H1 (cell line): Measurements from ENCODE around the gene CCDC82. TPM values are rescaled to one million over a fixed set of nuclear protein-coding genes. Genes with fewer than 3 reads are reported as not detected.

Source experiments
- CTCF ChIA-PET: fragments of 300-600 bp; sonication (Branson Sonifier 250); formaldehyde crosslinking; loops from one replicate; lab custom pipeline; 2021; ENCODE audit not compliant: partially characterized antibody; lab: Charles Lee
- POLR2A ChIA-PET: fragments of 300-600 bp; sonication (Branson Sonifier 250); formaldehyde crosslinking; loops from one replicate; lab custom pipeline; 2021; ENCODE audit warnings: inconsistent platforms; ENCODE audit not compliant: partially characterized antibody; lab: Charles Lee
- DNase-seq, 2 experiments: peaks; one replicate each; pipeline versions ENCODE4 v3.0.0 to v3.0.0-alpha.2; 2010 to 2022; ENCODE audit warnings: low spot score in 2 of 2, low read depth in 1 of 2, mixed read lengths in 1 of 2
- FAIRE-seq: peaks from 2 replicates; lab custom pipeline; 2011; peaks lifted over from hg19 to GRCh38; lab: Jason Lieb, UNC
- H2AFZ ChIP-seq: 2 replicates; pipeline ENCODE4 v1.8.1; 2012; ENCODE audit warnings: low read length, inconsistent platforms
- H2AK5ac ChIP-seq: 2 replicates; pipeline ENCODE4 v1.6.1; 2013; ENCODE audit warnings: low read depth, low read length
- H2BK120ac ChIP-seq: replicated peaks from 2 replicates; pipeline ENCODE3; 2013; ENCODE audit warnings: low read depth, low read length, inconsistent platforms
- H2BK12ac ChIP-seq: 2 replicates; pipeline ENCODE4 v1.6.1; 2013; ENCODE audit warnings: low read depth, low read length
- H2BK15ac ChIP-seq: 2 replicates; pipeline ENCODE4 v1.6.1; 2013; ENCODE audit warnings: low read length
- H2BK20ac ChIP-seq: 2 replicates; pipeline ENCODE4 v1.6.1; 2013; ENCODE audit warnings: low read length
- H2BK5ac ChIP-seq: 2 replicates; pipeline ENCODE4 v1.6.1; 2013; ENCODE audit warnings: low read depth, low read length
- H3K14ac ChIP-seq: 2 replicates; pipeline ENCODE4 v1.6.1; 2013; ENCODE audit warnings: inconsistent platforms; ENCODE audit not compliant: insufficient read length
- H3K18ac ChIP-seq: 2 replicates; pipeline ENCODE4 v1.6.1; 2013; ENCODE audit warnings: low read length; ENCODE audit errors: extremely low read depth
- H3K23ac ChIP-seq: 2 replicates; pipeline ENCODE4 v1.6.1; 2013; ENCODE audit warnings: inconsistent platforms; ENCODE audit not compliant: insufficient read length
- H3K23me2 ChIP-seq: 2 replicates; pipeline ENCODE4 v1.6.1; 2013; ENCODE audit warnings: low read depth, low read length
- H3K27ac ChIP-seq: 2 replicates; pipeline ENCODE4 v1.6.1; 2011; ENCODE audit warnings: low read depth, low read length, inconsistent platforms
- H3K27me3 ChIP-seq, 4 experiments: replicated peaks in 1 of 4; 1 replicate in 1 of 4; 2 replicates in 3 of 4; pipeline versions ENCODE4 v1.6.1 to v1.8.1; 2011 to 2013; ENCODE audit warnings: low read length in 3 of 4, mild to moderate bottlenecking in 3 of 4, inconsistent platforms in 2 of 4, mixed read lengths in 2 of 4, moderate library complexity in 1 of 4; ENCODE audit not compliant: control insufficient read depth in 3 of 4, insufficient read depth in 3 of 4; ENCODE audit errors: extremely low read depth in 1 of 4
- H3K36me3 ChIP-seq, 4 experiments: 2 replicates each; pipeline versions ENCODE4 v1.6.1 to v1.8.1; 2011 to 2013; ENCODE audit warnings: mild to moderate bottlenecking in 4 of 4, low read length in 3 of 4, moderate library complexity in 2 of 4, control low read depth in 1 of 4, inconsistent platforms in 1 of 4; ENCODE audit not compliant: insufficient read depth in 4 of 4, control insufficient read depth in 2 of 4
- H3K4ac ChIP-seq: replicated peaks from 2 replicates; pipeline ENCODE3; 2013; ENCODE audit warnings: low read length, low read depth, mixed read lengths, inconsistent platforms; ENCODE audit not compliant: insufficient read length
- H3K4me1 ChIP-seq, 4 experiments: replicated peaks in 1 of 4; 1 replicate in 1 of 4; 2 replicates in 3 of 4; pipeline versions ENCODE4 v1.6.1 to v1.8.1; 2011 to 2013; ENCODE audit warnings: low read length in 3 of 4, inconsistent platforms in 2 of 4, mixed read lengths in 1 of 4; ENCODE audit not compliant: insufficient read depth in 4 of 4, control insufficient read depth in 3 of 4
- H3K4me2 ChIP-seq, 2 experiments: 2 replicates each; pipeline versions ENCODE4 v1.6.1 to v1.8.1; 2011 to 2013; ENCODE audit warnings: low read depth in 2 of 2, low read length in 2 of 2, control low read depth in 1 of 2, inconsistent platforms in 1 of 2, mild to moderate bottlenecking in 1 of 2; ENCODE audit not compliant: insufficient read depth in 1 of 2
- H3K4me3 ChIP-seq, 4 experiments: fragments of 200-600, 300-600 bp in 1 of 4; sonication (generic), shearing (Covaris generic), sonication (Bioruptor Twin) in 1 of 4; 2 replicates each; pipeline versions ENCODE4 v1.5.1 to v1.8.1; 2011 to 2016; ENCODE audit warnings: low read length in 4 of 4, low read depth in 3 of 4, control low read depth in 2 of 4, inconsistent platforms in 2 of 4, mild to moderate bottlenecking in 2 of 4, mixed read lengths in 1 of 4, moderate library complexity in 1 of 4; ENCODE audit not compliant: insufficient read depth in 2 of 4; ENCODE audit errors: extremely low read depth in 1 of 4
- H3K56ac ChIP-seq: replicated peaks from 2 replicates; pipeline ENCODE3; 2013; ENCODE audit warnings: low read depth, mild to moderate bottlenecking, mixed read lengths, low read length, inconsistent platforms; ENCODE audit not compliant: insufficient read length
- H3K79me1 ChIP-seq: 2 replicates; pipeline ENCODE4 v1.6.1; 2013; ENCODE audit warnings: low read depth, low read length, control low read depth
- H3K79me2 ChIP-seq, 2 experiments: 2 replicates each; pipeline versions ENCODE4 v1.6.1 to v1.8.1; 2012 to 2013; ENCODE audit warnings: low read length in 2 of 2, mild to moderate bottlenecking in 2 of 2, inconsistent platforms in 1 of 2; ENCODE audit not compliant: insufficient read depth in 2 of 2, control insufficient read depth in 1 of 2
- H3K9ac ChIP-seq, 4 experiments: replicated peaks in 1 of 4; 1 replicate in 1 of 4; 2 replicates in 3 of 4; pipeline versions ENCODE4 v1.6.1 to v1.8.1; 2011 to 2013; ENCODE audit warnings: low read depth in 3 of 4, low read length in 3 of 4, control low read depth in 2 of 4, mild to moderate bottlenecking in 2 of 4, moderate library complexity in 2 of 4, inconsistent platforms in 1 of 4; ENCODE audit errors: extremely low read depth in 1 of 4
- H3K9me3 ChIP-seq, 2 experiments: 2 replicates each; pipeline versions ENCODE4 v1.6.1 to v1.8.1; 2012 to 2013; ENCODE audit warnings: mild to moderate bottlenecking in 2 of 2, moderate library complexity in 2 of 2, control low read depth in 1 of 2, inconsistent platforms in 1 of 2, low read depth in 1 of 2, low read length in 1 of 2, mixed read lengths in 1 of 2; ENCODE audit not compliant: insufficient read depth in 2 of 2
- H4K20me1 ChIP-seq, 2 experiments: replicated peaks in 1 of 2; 2 replicates each; pipeline versions ENCODE3 to v1.8.1; 2011 to 2013; ENCODE audit warnings: inconsistent platforms in 2 of 2, low read length in 2 of 2, mild to moderate bottlenecking in 1 of 2; ENCODE audit not compliant: insufficient read depth in 2 of 2, control insufficient read depth in 1 of 2
- H4K5ac ChIP-seq: 2 replicates; pipeline ENCODE4 v1.6.1; 2013; ENCODE audit warnings: low read length, low read depth, mixed read lengths, inconsistent platforms; ENCODE audit not compliant: insufficient read length
- H4K8ac ChIP-seq: 2 replicates; pipeline ENCODE4 v1.8.0; 2013; ENCODE audit warnings: mild to moderate bottlenecking, moderate library complexity, low read length, inconsistent platforms; ENCODE audit not compliant: insufficient read depth; ENCODE audit errors: extremely low read depth
- H4K91ac ChIP-seq: replicated peaks from 2 replicates; pipeline ENCODE3; 2013; ENCODE audit warnings: low read length, mixed read lengths, inconsistent platforms; ENCODE audit not compliant: insufficient read length
- CBX5 ChIP-seq: fragments of 300-800, 300-1000 bp; sonication (generic); IDR thresholded peaks from 2 replicates; pipeline ENCODE4 v1.7.1; 2016; ENCODE audit warnings: antibody characterized with exemption, low read length, low read depth
- CEBPB ChIP-seq: IDR thresholded peaks from 2 replicates; pipeline ENCODE4 v1.6.1; 2012; ENCODE audit warnings: low read depth, low read length
- GABPA ChIP-seq: IDR thresholded peaks from 2 replicates; pipeline ENCODE4 v1.6.1; 2011; ENCODE audit warnings: mild to moderate bottlenecking, low read length, moderate library complexity, borderline replicate concordance; ENCODE audit not compliant: insufficient read depth
- JUND ChIP-seq: IDR thresholded peaks from 2 replicates; pipeline ENCODE4 v1.6.1; 2011; ENCODE audit warnings: mild to moderate bottlenecking, improper control_type of control experiment, low read length
- KDM5A ChIP-seq: fragments of 200-600 bp; IDR thresholded peaks from 2 replicates; pipeline ENCODE4 v1.7.1; 2012; ENCODE audit warnings: mild to moderate bottlenecking, low read length, inconsistent platforms, mixed read lengths
- MAX ChIP-seq: IDR thresholded peaks from 2 replicates; pipeline ENCODE4 v1.6.1; 2012; ENCODE audit warnings: inconsistent platforms
- POU5F1 ChIP-seq: IDR thresholded peaks from 2 replicates; pipeline ENCODE4 v1.6.1; 2011; ENCODE audit warnings: low read depth, mild to moderate bottlenecking, low read length, moderate library complexity
- RAD21 ChIP-seq, 2 experiments: IDR thresholded peaks in 1 of 2; conservative IDR thresholded peaks in 1 of 2; 2 replicates each; pipeline ENCODE4 v1.6.1; 2011; ENCODE audit warnings: low read depth in 2 of 2, low read length in 2 of 2, improper control_type of control experiment in 1 of 2, inconsistent platforms in 1 of 2, mild to moderate bottlenecking in 1 of 2, moderate library complexity in 1 of 2
- RNF2 ChIP-seq: fragments of 200-900, 300-1000 bp; sonication (generic); IDR thresholded peaks from 2 replicates; pipeline ENCODE4 v1.7.1; 2016; ENCODE audit warnings: borderline replicate concordance, low read depth, mild to moderate bottlenecking, antibody characterized with exemption, low read length; ENCODE audit not compliant: poor library complexity, severe bottlenecking; ENCODE audit errors: missing control alignments
- SIN3A ChIP-seq, 2 experiments: IDR thresholded peaks in 1 of 2; conservative IDR thresholded peaks in 1 of 2; 2 replicates each; pipeline ENCODE4 v1.6.1; 2011 to 2012; ENCODE audit warnings: low read length in 2 of 2, improper control_type of control experiment in 1 of 2, low read depth in 1 of 2, mild to moderate bottlenecking in 1 of 2
- SIX5 ChIP-seq: IDR thresholded peaks from 2 replicates; pipeline ENCODE4 v1.6.1; 2011; ENCODE audit warnings: mild to moderate bottlenecking, low read depth, low read length
- SP2 ChIP-seq: IDR thresholded peaks from 2 replicates; pipeline ENCODE4 v1.6.1; 2012; ENCODE audit warnings: mild to moderate bottlenecking, low read length, inconsistent platforms
- SP4 ChIP-seq: IDR thresholded peaks from 2 replicates; pipeline ENCODE4 v1.6.1; 2012; ENCODE audit warnings: low read length, inconsistent platforms
- ZNF274 ChIP-seq: IDR thresholded peaks from 2 replicates; pipeline ENCODE4 v1.7.0; 2012; ENCODE audit warnings: low read length, borderline replicate concordance; ENCODE audit errors: extremely low read depth
- WGBS, 2 experiments: shearing (Covaris generic) in 1 of 2; methylation state at CpG; one replicate each; pipeline versions ENCODE4 v1.1.6 to v1.1.7; 2013 to 2015; ENCODE audit warnings: low lambda C conversion rate in 2 of 2, mixed read lengths in 2 of 2, inconsistent platforms in 1 of 2, low coverage in 1 of 2, missing lambda C conversion rate in 1 of 2; ENCODE audit not compliant: insufficient replicate concordance in 2 of 2, insufficient coverage in 1 of 2, insufficient read length in 1 of 2; ENCODE audit errors: extremely low coverage in 1 of 2, missing lambda C conversion rate in 1 of 2; 5-methylcytosine and 5-hydroxymethylcytosine counted together
- polyA plus RNA-seq, 7 experiments: library from polyadenylated mRNA; depleted of rRNA in 3 of 7; stranded (reverse) in 5 of 7; unstranded in 2 of 7; fragments of >200 nt in 5 of 7; fragments of 200-250 nt in 2 of 7; gene quantifications; 1 replicate in 5 of 7; 2 replicates in 1 of 7; 4 replicates in 1 of 7; pipeline versions ENCODE4 v1.2.1 to v1.2.3, GENCODE V29; 2011 to 2013; ENCODE audit warnings: missing spikeins in 2 of 7, mixed read lengths in 2 of 7
- total RNA-seq: library from RNA; stranded (reverse); fragmentation: NEBNext Ultra II Directional; extraction: Animal tissue kit (Norgen Biotek cat#: 25700); gene quantifications from 2 replicates; pipeline ENCODE4 v1.2.1, GENCODE V29; 2021

The CCDC82 gene
- total and polyA plus RNA-seq, 2 of the 8 experiments (the other 6 are each of a cell fraction or from before 2014, with no cell fraction given) = 6.0 to 15.2 TPM

GRCh38 chr11:96384156-96384555, 5.6 kb downstream of the CCDC82 start:
- Histone ChIP-seq H3K23me2 (no peaks in the 10 kb centered on the region), H2BK12ac (no peak overlapping the region), H3K4me2 (no peak overlapping the region), H3K9me3 (no peaks in the 10 kb centered on the region), H3K4ac (no peak overlapping the region), H3K79me1 (no peaks in the 10 kb centered on the region; the same call in 1 of the 2 replicates), H3K27ac (no peak overlapping the region), H3K36me3 (peaks cover 0 to 16% (median 3%) of the 10 kb centered on the region in 4 experiments; a peak in 3 of 8 replicates), H3K18ac (no peak overlapping the region), H2AK5ac (no peak overlapping the region), H3K9ac (no peak overlapping the region), H3K4me1 (no peaks in the 10 kb centered on the region), H3K4me3 (no peak overlapping the region), H4K91ac (no peak overlapping the region), H3K23ac (no peak overlapping the region), H4K5ac (no peak overlapping the region), H4K8ac (no peak overlapping the region), H2BK20ac (no peak overlapping the region), H2BK120ac (no peak overlapping the region), H4K20me1 (no peaks in the 10 kb centered on the region), H2BK15ac (no peak overlapping the region), H3K27me3 (no peaks in the 10 kb centered on the region), H3K79me2 (peaks cover 0 to 19% of the 10 kb centered on the region in 2 experiments; a peak in 2 of 4 replicates), H3K56ac (no peak overlapping the region), H3K14ac (no peak overlapping the region), H2BK5ac (no peak overlapping the region), H2AFZ (no peak overlapping the region)
- FAIRE-seq (no peak), DNase-seq (no peak)
- CTCF ChIA-PET = interaction anchor here (0.8 to 1.5 kb wide), 3 partner anchors 10 to 53 kb away, joined by 3 to 6 read pairs (median 3); no protein-coding TSS in a partner anchor
- POLR2A ChIA-PET = no interaction called here
- 91% methylated on average over 3 of the region's 3 CpGs; no CpG with 5 or more reads in 1 of the 2 experiments for WGBS, 2 experiments
- TF ChIP-seq SIN3A (conservative IDR thresholded peaks at IDR 0.05 in 1 of 2, IDR thresholded peaks at IDR 0.05 in 1 of 2; ENCODE audit: low read depth in 1 of 2, low read length in 2 of 2) = no peak
- no peak for TF ChIP-seq GABPA
- TF ChIP-seq CEBPB = no peak
- TF ChIP-seq POU5F1 = no peak
- TF ChIP-seq CBX5 = no peak
- no peak for TF ChIP-seq SP4
- no peak for TF ChIP-seq ZNF274
- no peak for TF ChIP-seq SP2
- no peak for TF ChIP-seq JUND
- TF ChIP-seq SIX5 = no peak
- TF ChIP-seq KDM5A = no peak
- no peak for TF ChIP-seq RNF2
- no peak for TF ChIP-seq MAX
- TF ChIP-seq RAD21 (IDR thresholded peaks at IDR 0.05 in 1 of 2, conservative IDR thresholded peaks at IDR 0.05 in 1 of 2; ENCODE audit: low read depth in 2 of 2, low read length in 2 of 2) = no peak
